GM19351 (cell line): Measurements from ENCODE around the gene ZMYM2.
A peak's percentile ranks its signal among the peaks of the same experiment; 100 is the strongest.
"Not testable (repeated sequence)": the region's sequence is repeated elsewhere in the genome, so short reads cannot be mapped to it uniquely, and the experiment has no call there.

Experiments used
- ATAC-seq: cut with Tn5 transposase; IDR thresholded peaks from one replicate; pipeline ENCODE4 v1.9.1; 2021; ENCODE audit warnings: mild to moderate bottlenecking, moderate library complexity; ENCODE audit not compliant: unreplicated experiment

The ZMYM2 gene

DNA sequence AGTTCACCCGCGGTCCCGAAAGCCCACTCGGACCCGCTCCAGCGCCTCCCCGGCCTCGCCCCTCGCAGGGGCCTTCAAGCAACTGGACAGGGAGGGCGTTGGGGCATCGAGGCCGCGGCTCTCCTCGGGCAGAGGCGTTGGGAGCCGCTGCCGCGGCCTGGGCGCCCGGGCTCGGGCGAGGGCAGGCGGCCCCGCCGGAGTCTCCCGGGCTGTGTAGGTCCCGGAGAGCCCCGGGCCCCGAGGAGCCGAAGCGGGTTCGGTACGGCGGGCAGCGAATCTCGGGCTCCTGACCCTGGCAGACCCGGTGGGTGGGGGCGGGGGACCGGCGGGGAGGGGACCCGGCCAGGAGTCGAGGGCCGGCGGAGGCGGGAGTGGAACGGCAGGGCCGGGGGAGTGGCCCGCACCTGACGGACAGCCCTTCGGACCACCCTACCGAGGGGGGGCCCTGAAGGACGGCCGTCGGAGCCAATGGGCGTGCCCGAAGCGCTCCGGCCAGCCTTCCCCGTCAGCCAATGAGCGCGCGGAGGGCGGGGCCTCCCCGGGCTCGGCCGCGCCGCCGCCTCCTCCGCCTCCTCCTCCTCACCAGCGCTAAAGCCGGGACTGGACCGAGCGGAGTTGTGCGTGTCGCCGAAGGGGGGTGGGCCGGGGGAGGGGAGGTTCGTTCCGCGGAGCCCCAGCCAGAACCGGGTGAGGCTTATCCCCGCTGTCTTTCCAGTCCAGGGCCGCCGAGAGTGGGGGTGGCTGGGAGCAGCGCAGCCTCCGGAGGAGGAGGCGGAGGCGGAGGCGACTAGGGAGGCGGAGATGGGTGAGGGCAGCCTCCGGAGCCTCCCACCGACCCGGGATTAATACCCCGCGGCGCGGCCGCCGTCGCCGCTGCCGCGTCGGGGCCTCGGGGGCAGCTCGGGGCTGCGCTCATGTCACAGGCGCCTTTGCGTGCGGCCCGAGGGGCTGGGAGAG is at the start of gene ZMYM2:
ZMYM2 (plus strand) TSS at position 573 of the 957 bp plus-strand sequence. CDS start 34,346 bp downstream, outside the sequence.
- peak; percentile 77 for ATAC-seq

DNA sequence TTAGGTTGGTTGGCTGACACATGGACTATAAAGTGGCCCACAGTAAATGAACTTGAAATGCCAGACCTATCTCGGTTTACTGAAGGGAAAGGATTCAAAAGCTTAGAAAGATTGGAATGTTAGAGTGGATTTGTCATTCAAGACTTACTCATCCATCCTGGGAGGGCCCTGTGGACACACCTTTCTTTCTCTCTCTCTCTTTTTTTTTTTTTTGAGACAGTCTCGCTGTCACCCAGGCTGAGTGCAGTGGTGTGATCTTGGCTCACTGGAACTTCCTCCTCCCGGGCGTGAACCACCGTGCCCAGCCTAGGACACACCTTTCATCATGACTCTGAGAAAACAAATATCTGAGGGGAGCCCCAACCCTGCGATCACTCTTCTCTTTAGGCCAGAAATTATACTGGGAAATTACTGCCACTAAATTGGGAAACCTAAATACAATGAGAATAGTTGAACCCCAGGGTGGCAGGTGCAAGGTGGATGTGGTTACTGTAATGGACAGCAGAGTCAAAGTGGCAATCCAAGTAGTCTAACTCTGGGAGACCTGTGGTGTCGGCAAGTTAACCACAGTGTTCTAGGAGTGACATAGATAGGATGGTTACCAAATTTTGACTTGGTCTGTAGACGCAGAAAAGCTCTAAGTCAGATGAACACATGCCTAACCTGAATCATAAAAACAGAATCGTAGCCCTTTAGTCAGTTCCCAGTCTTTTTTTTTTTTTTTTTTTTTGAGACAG is 48.0 kb upstream of the ZMYM2 start:
- ATAC-seq = no peak

DNA sequence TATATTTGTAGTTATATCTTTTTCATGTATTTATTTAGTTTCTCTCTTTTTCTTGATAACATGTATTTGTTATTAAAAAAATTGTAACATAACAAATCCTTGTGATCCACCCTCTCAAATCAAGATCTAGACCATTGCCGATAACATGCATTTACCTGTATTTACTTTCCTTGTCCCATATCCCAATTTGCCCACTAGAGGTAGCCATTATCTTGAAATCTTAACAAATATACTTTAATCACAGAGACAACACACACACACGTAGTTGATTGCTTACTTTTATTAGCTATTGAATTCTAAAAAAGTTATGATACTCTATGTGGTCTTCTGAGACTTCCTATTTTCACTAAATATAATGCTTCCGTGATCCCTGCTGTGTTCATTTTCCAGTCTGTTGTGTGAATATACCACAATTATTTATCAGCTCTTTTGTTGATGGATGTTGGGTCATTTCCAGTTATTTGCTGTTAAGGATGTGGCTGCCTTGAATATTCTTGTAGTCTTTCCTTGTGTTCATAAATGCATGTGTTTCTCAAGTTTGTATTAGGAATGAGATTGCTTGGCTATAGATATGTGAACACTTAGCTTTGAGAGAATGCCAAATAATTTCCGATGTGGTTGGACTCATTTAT is 31.3 kb upstream of the ZMYM2 start:
- ATAC-seq = no peak

DNA sequence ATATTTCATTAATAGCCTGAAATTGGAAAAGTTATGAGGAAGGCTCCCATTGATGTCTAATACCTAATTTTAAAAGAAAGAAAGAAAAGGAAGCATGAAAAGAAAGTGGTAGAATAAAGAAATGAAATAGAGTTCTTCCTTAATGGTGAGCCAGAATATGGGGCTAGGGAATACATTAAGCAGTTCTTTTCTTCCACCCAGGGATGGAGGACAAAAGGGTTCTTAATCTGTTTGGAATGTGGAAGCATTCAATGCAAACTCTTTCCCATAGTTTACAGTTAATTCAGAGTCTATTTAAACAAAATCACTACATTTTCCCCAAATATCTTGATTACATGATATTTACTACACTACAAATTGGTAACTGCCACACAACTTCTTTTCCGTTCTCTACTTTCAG is 18.4 kb upstream of the ZMYM2 start:
- ATAC-seq = no peak

DNA sequence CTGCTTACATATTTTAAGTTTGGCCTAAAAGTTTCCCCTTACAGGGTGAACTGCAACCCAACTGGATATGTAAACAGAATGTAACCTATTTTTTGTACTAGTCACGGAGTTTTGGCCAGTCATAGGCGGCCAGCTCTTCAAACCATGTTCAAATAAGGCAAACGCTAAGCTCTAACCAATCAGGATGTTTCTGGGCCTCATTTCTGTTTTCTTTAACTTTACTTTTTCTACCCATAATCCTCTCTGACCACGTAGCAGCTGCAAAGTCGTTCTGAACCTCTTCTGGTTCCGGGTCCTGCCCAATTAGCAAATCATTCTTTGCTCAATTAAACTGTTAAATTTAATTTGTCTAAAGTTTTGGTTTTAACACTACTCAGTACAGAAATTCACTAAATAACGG is 8.2 kb upstream of the ZMYM2 start:
- ATAC-seq = no peak

DNA sequence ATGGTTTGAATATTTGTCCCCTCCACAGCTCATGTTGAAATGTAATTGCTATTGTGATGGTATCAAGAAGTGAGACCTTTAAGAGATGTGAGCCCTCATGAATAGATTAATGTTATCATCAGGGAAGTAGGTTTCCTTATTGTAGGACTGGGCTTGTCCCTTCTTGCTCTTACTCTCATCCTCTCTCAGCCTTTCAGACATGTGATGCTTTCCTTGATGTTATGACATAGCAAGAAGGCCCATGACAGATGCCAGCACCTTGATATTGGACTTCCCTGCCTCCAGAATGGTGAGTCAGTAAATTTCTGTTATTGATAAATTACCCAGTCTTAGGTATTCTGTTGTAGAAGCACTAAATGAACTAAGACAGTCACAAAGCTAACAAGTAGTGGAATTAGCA is 5.7 kb upstream of the ZMYM2 start:
- no peak for ATAC-seq

DNA sequence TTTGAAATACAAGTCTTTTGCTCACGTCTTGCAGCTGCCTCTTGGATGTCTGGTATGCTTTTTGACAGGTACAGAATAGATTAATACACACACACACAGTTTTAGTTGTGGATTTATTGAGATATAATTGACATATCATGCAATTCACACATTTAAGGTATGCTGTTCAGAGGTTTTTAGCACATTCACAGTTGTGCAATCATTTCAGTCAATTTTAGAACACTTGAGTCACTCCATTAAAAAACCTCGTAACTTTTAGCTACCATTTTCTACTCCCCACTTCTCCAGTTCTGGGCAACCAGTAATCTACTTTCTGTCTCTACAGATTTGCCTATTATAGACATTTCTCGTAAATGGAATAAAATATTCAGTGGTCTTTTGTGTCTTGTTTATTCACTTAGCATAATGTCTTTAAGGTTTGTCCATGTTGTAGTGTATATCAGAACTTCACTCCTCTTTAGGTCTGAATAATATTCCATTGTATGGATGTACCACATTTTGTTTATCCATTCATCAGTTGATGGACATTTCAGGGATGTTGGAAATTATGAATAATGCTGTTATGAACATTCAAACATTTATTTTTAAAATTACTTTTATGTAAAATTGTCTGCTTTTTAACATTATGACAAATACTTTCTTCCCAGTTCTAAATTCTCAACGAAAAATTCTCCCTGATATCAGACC is 2.5 kb upstream of the ZMYM2 start:
- ATAC-seq = no peak

DNA sequence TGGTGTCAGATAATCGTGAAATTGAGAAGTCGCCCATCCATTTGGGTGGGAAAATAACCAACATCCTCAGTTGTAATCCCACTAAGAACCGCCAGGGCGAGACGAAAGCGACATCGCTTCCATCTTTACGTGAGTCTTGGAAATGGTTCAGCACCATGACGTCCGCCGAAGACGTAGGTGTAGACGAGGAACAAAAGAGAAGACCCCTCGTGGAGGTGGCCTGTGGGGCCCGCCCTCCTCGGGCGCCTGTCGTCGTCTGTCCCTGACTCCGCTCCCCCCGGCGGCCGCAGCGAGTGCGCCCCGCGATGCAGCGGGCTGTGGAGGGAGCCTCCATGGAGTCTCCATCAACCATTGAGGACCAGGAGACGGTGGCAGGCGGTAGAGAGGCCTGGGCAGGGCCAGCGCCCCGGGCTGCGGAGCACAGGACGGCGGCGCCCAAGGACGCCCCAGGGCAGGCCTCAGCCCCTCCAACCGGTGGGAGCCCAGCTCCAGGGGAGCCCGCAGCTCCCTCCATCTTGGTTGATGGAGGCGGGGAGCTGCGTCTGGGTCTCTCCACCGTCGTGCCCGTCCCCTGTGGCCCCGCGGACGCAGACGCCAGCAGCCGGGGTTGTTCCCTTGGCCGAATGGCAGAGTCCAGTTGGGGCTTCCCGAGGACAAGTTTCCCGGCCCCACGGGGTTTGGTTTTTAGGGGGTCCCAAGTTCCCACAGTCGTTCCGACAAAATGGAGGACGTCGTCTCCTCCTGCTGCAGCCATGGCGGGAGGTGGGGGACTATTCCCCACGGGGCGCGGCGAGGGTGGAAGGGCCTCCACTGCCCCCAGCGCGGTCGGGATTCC is 990 bp upstream of the ZMYM2 start:
- ATAC-seq = peak; percentile 25

DNA sequence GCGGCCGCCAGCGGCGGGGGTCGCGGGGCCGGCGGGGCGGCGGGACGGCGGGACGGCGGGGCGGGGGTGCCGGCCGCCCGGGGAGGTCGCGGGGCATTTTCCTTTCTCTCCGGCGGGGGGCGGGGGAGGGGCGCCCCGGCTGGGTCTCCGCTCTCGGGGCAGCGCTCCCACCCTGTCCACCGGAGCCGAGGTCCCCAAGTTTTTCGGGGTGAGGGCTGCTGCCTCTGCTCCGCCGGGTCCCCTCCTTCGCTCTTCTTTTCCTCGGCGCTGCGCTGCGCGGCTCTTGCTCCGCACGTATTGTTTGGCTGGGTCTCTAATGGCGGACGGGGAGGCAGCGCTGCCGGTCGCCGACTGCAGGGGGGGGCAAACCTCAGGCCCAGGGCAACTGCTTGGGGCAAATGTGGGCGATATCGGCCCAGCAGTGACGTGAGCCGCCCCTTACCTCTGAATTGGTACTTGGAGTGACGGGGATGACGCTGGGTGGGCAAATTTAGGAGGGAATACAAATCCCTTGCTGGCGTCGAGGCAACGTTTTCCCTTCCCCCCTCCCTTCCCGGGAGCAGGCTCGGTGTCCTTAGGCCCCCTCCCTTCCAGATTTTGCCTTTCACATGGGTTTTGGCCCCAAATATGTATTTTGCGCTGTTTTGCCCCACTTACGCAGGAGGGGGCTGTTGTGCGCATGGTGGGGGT is 759 bp downstream of the ZMYM2 start:
- no peak for ATAC-seq

DNA sequence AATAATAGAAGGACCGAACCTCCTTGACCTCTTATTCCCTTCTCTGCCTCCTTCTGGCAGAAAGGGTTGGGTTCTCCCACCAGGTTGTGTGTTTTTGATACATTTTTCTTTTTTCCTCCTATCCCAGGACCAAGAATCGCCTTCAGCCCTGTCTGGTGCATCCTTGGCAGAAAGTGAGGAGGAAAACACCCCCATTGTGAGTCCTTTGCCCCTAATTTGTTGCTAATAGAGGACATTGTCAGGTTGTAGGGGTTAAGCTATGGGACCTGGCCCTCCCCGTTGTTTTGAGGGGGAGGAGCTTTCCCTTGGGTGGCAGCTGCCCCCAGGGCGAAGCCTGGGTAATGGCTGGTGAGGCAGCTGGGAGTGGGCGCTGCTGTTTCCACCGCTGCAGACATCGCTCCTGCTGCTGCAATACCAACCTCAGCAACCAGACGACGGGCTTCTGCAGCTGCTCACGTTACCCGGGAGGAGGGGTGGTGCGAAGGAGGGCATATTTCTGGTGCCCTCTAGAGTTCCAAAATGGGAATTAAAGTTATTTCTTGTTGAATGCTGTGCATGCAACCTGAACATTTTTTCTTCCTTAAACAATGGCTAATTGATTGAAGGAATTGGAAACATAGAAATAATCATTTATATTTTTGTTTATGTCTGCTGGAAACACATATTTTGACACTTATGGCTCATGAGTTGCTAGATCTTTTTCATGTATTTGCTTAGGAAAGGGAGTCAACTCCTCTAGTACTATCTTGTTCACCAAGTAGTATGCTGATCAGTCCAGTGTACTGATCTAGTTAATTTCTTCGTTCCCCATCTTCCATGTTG is 1.5 kb downstream of the ZMYM2 start:
- ATAC-seq = peak; percentile 32

DNA sequence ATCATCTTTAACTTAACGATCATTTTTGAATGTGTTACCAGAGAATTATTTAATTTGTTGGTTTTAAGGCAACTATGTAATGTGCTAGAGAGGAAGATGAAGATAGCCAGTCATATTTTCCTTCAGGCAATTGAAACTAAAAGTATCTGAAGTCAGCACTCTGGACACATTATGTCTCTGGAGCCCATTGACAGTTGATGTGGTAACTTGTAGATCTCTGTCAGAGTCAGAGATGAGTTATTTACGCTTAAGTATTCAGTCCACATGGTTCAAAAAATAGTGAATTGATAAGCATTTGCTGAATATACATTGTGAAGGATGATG is 2.1 kb downstream of the ZMYM2 start:
- no peak for ATAC-seq

DNA sequence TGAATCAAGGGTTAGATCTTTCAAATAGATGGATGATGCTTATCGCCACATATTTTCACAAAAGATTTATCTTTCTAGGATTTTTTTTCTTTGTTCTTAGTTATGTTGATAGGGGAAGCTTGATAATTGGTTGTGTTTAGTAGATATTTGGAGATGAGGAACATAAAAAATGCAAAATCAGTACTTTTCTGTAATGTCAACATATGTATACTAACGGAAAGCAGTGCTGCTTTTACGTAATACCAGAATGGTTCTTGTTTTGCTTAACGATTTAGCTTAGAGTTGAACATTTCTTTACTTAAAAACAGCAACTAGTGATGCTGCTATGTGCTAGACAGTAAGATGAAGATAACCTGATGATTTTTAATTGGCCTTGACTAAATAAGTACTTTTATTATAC is 3.0 kb downstream of the ZMYM2 start:
- ATAC-seq = no peak

DNA sequence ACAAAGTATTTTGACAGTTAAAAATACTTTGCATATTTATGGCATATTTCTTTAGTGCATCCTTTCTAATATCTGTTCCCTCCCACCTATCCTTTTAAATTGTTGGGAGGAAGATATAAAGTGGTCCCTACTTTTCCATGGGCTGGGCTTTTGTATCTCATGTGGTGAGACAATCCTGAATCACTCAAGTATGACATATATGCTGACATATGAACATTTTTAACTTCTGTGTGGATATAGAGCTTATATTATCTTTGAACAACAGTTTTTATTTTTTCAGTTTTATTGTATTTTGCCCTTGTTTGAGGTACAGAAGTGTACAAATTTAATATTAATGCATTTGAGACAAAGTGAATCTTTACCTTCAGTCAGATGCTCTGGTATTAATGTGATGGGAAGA is 3.4 kb downstream of the ZMYM2 start:
- ATAC-seq = no peak

DNA sequence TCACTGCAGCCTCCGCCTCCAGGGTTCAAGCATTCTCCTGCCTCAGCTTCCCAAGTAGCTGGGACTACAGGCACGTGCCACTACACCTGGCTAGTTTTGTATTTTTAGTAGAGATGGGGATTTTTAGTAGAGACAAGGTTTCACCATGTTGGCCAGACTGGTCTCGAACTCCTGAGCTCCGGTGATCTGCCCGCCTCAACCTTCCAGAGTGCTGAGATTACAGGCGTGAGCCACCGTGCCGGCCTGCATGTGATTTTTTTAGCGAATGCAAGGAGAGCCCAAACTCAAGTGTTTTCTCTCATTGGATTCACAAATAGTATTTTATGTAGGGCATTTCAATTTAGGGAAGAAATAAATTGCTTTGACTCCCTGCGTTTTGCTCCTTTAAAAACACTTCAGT is 4.4 kb downstream of the ZMYM2 start:
- no peak for ATAC-seq

DNA sequence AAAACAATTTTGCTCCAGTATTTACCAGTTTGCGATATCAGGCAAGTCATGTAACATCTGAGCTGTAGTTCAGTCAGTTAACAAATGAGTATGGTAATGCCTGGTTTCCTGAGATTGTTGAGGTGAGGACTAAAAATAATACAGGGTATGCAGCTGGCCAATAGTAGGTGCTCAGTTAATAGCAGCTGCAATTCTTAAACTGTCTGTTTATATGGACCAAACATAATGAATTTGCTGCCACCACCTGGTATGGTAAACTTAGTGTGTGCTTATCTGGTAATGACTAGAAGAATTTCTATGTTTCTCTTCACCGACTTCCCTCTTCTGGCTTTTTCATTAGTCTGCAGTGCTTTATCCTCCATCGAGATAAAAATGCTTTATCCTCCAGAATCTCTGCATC is 9.1 kb downstream of the ZMYM2 start:
- ATAC-seq = peak; percentile 69

DNA sequence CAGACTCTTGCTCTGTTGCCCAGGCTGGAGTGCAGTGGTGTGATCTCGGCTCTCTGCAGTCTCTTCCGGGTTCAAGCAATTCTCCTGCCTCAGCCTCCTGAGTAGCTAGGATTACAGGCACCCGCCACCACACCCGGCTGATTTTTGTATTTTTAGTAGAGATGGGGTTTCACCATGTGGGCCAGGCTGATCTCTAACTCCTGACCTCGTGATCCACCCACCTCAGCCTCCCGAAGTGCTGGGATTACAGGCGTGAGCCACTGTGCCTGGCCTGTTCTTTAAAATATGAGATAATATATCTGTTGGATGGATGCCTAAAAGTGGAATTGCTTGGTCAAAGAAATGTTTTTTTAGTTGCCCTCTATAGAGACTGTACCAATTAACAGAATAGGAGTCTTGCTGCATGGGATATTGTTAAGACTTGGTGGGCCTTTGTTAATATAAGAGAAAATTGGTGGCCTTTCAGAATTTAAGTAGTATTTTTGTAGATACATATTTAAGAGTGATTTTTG is 16.0 kb downstream of the ZMYM2 start:
- ATAC-seq = not testable (repeated sequence)

DNA sequence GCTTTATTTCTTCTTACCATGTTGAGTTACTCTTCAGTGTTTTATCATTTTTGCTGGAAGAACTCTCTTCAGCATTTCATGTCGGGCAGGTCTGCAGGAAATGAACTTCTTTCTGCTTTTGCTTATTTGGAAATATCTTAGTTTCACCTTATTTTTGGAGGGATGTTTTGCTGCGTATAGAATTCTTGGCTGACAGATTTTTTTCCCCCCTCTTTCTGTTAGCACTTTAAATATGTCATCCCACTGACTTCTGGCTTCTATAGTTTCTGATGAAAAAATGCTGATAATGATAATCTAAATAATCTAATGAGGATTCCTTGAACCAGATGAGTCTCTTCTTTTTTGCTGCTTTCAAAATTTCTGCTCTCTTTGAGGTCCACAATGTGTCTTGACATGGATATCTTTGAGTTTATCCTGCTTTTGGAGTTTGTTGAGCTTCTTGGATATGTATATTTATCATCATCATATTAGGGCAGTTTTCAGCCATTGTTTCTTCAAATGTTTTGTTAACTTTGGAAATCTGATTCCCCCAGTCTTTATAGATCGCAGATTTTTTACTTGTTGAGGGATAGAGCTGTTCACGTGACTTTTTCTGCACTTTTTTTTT is 20.4 kb downstream of the ZMYM2 start:
- no peak for ATAC-seq

DNA sequence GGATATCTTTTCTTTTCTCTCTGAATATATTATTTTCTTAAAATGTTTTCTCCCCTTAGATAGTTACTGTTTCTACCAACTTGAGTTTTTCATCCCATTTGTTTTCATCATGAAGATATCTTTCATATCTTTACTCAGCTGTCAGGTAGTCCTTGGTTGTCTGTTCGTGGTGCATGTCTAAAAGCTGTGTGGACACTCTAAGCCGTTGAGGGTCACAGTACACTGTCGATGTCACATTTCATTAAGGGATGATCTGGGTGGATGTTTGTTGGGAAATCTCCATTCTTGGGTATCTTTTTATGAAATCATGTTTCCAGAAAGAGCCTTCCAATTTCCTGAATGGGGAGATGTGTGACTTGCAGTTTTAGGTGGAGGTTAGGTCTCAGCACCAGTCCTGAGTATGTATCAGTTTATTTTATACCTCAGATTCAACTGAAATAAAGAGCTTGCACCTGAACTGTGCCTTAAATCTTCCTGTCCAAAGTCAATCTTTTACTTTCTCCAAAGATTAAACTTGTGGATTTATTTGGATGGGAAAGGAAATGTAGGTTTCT is 23.2 kb downstream of the ZMYM2 start:
- ATAC-seq = no peak
